GM23248 (cell line): Measurements from ENCODE around the gene NHERF1. TPM values are rescaled to one million over a fixed set of nuclear protein-coding genes. Genes with fewer than 3 reads are reported as not detected.
A peak's percentile ranks its signal among the peaks of the same experiment; 100 is the strongest.

Source experiments
- DNase-seq: peaks from one replicate; pipeline ENCODE4 v3.0.0-alpha.2; 2015
- H2AFZ ChIP-seq: fragments of 200-600 bp; sonication (generic); 2 replicates; pipeline ENCODE4 v1.6.1; 2016; ENCODE audit warnings: antibody characterized with exemption
- H3F3A ChIP-seq: fragments of 200-600 bp; sonication (generic); 2 replicates; pipeline ENCODE4 v1.6.1; 2016; ENCODE audit warnings: mild to moderate bottlenecking, antibody characterized with exemption, mixed run types; ENCODE audit not compliant: insufficient read depth
- H3K27ac ChIP-seq: fragments of 200-600 bp; sonication (generic); 2 replicates; pipeline ENCODE4 v1.5.1; 2016; ENCODE audit warnings: mild to moderate bottlenecking
- H3K27me3 ChIP-seq: fragments of 200-600 bp; sonication (generic); replicated peaks from 2 replicates; pipeline ENCODE4 v1.6.1; 2016; ENCODE audit warnings: mild to moderate bottlenecking; ENCODE audit not compliant: insufficient read depth
- H3K36me3 ChIP-seq: fragments of 200-600 bp; sonication (generic); 2 replicates; pipeline ENCODE4 v1.6.1; 2016; ENCODE audit warnings: low read depth, mild to moderate bottlenecking
- H3K4me1 ChIP-seq: fragments of 200-600 bp; sonication (generic); 2 replicates; pipeline ENCODE4 v1.6.1; 2016; ENCODE audit warnings: mild to moderate bottlenecking; ENCODE audit not compliant: insufficient read depth
- H3K4me2 ChIP-seq: fragments of 200-600 bp; sonication (generic); one replicate; pipeline ENCODE4 v1.6.1; 2016; ENCODE audit warnings: mild to moderate bottlenecking; ENCODE audit not compliant: unreplicated experiment
- H3K4me3 ChIP-seq: fragments of 200-600 bp; sonication (generic); 2 replicates; pipeline ENCODE4 v1.5.1; 2016; ENCODE audit warnings: mild to moderate bottlenecking
- H3K79me2 ChIP-seq: fragments of 200-600 bp; sonication (generic); 2 replicates; pipeline ENCODE4 v1.6.1; 2016; ENCODE audit warnings: mild to moderate bottlenecking; ENCODE audit not compliant: insufficient read depth
- H3K9ac ChIP-seq: fragments of 200-600 bp; sonication (generic); 2 replicates; pipeline ENCODE4 v1.6.1; 2016; ENCODE audit warnings: mild to moderate bottlenecking
- H3K9me2 ChIP-seq: fragments of 200-600 bp; sonication (generic); 2 replicates; pipeline ENCODE4 v1.6.1; 2016; ENCODE audit warnings: mixed run types, mild to moderate bottlenecking, moderate library complexity; ENCODE audit not compliant: insufficient read depth
- H3K9me3 ChIP-seq: fragments of 200-600 bp; sonication (generic); one replicate; pipeline ENCODE4 v1.6.1; 2017; ENCODE audit warnings: low read depth
- H4K20me1 ChIP-seq: fragments of 200-600 bp; sonication (generic); 2 replicates; pipeline ENCODE4 v1.6.0; 2016; ENCODE audit not compliant: insufficient read depth
- EZH2 ChIP-seq: fragments of 200-600 bp; sonication (generic); IDR thresholded peaks from 2 replicates; pipeline ENCODE4 v1.6.1; 2018; ENCODE audit warnings: antibody characterized with exemption, mild to moderate bottlenecking; ENCODE audit not compliant: insufficient read depth, poor library complexity, severe bottlenecking
- EZH2phosphoT487 ChIP-seq: fragments of 200-600 bp; sonication (generic); IDR thresholded peaks from 2 replicates; pipeline ENCODE4 v1.6.1; 2018; ENCODE audit warnings: antibody characterized with exemption, moderate library complexity, mild to moderate bottlenecking, low read depth; ENCODE audit not compliant: insufficient read depth
- WGBS, 2 experiments: methylation state at CpG; one replicate each; pipeline ENCODE4 v1.1.6; 2015 to 2017; ENCODE audit warnings: low lambda C conversion rate in 2 of 2, low coverage in 1 of 2; ENCODE audit errors: missing lambda C conversion rate in 2 of 2; 5-methylcytosine and 5-hydroxymethylcytosine counted together
- in situ Hi-C: fragments of 300-500 bp; cut with MboI; formaldehyde crosslinking; loops from 2 replicates; pipeline ENCODE4 v1.15.0; 2020
- polyA plus RNA-seq: library from polyadenylated mRNA; unstranded; fragments of >200 nt; fragmentation: Nextera tagmentation; extraction: Ambion mirVana; gene quantifications from 2 replicates; pipeline ENCODE4 v1.2.1, GENCODE V29; 2016
- total RNA-seq: library from RNA; depleted of rRNA; stranded (reverse); fragments of >200 nt; shearing (Covaris generic); gene quantifications from 2 replicates; pipeline ENCODE4 v1.2.3, GENCODE V29; 2014

NHERF1 gene
- total and polyA plus RNA-seq, 2 experiments from 2014 or later = 8.0 to 9.1 TPM

- peak; percentile 92 for DNase-seq
- H2AFZ ChIP-seq = peak overlapping the region; percentile 17; the same call in 1 of the 2 replicates
- 49 to 52% methylated on average over 17 of the region's 17 CpGs for WGBS, 2 experiments
Observed at GRCh38 chr17:74768069-74768762, 19.8 kb downstream of the NHERF1 start.

DNA sequence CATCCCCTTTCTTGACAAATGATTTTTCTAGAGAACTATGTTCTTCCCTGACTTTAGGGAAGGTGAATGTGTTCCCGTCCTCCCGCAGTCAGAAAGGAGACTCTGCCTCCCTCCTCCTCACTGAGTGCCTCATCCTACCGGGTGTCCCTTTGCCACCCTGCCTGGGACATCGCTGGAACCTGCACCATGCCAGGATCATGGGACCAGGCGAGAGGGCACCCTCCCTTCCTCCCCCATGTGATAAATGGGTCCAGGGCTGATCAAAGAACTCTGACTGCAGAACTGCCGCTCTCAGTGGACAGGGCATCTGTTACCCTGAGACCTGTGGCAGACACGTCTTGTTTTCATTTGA, 20.3 kb downstream of the NHERF1 start:
- WGBS, 2 experiments = 67 to 73% methylated on average over 7 of the region's 7 CpGs
- Histone ChIP-seq H3K4me2 (no peak overlapping the region), H3F3A (peaks cover 20% of the 10 kb centered on the region), H3K27ac (peak overlapping the region; percentile 73), H3K36me3 (0 out of 2 replicates have a peak, but pooled peaks cover 3% of the 10 kb centered on the region), H3K4me3 (no peak overlapping the region), H4K20me1 (no peaks in the 10 kb centered on the region), H3K9ac (peak overlapping the region; percentile 48), H3K4me1 (peaks cover 18% of the 10 kb centered on the region), H3K9me2 (no peaks in the 10 kb centered on the region), H2AFZ (no peak overlapping the region), H3K9me3 (no peaks in the 10 kb centered on the region), H3K27me3 (no peaks in the 10 kb centered on the region), H3K79me2 (peaks cover 7% of the 10 kb centered on the region)
- in situ Hi-C loops = no loop called here
- no peak for DNase-seq
- TF ChIP-seq EZH2 (no peak), EZH2phosphoT487 (no peak)

More at GRCh38 chr17:74768069-74768762, 19.8 kb downstream of the NHERF1 start:
- no peaks in the 10 kb centered on the region for H4K20me1 ChIP-seq
- no peak for TF ChIP-seq EZH2phosphoT487
- TF ChIP-seq EZH2 = no peak
- H3K27ac ChIP-seq = peak overlapping the region; percentile 73
- H3K79me2 ChIP-seq = peaks cover 2% of the 10 kb centered on the region
- 0 out of 2 replicates have a peak, but pooled peaks cover 3% of the 10 kb centered on the region for H3K36me3 ChIP-seq
- peaks cover 16% of the 10 kb centered on the region for H3F3A ChIP-seq
- in situ Hi-C loops = no loop called here
- no peak overlapping the region for H3K4me3 ChIP-seq
- peak overlapping the region; percentile 48 for H3K9ac ChIP-seq
- no peak overlapping the region for H3K4me2 ChIP-seq
- H3K9me2 ChIP-seq = no peaks in the 10 kb centered on the region
- no peaks in the 10 kb centered on the region for H3K9me3 ChIP-seq
- peaks cover 13% of the 10 kb centered on the region for H3K4me1 ChIP-seq
- H3K27me3 ChIP-seq = no peaks in the 10 kb centered on the region

- H3K27ac ChIP-seq = no peak overlapping the region
- peaks cover 26% of the 10 kb centered on the region for H3F3A ChIP-seq
- H3K4me1 ChIP-seq = peaks cover 22% of the 10 kb centered on the region
- no peaks in the 10 kb centered on the region for H4K20me1 ChIP-seq
- in situ Hi-C loops = no loop called here
- no peaks in the 10 kb centered on the region for H3K27me3 ChIP-seq
- TF ChIP-seq EZH2phosphoT487 = no peak
- TF ChIP-seq EZH2 = no peak
- H3K9me2 ChIP-seq = no peaks in the 10 kb centered on the region
- H3K4me2 ChIP-seq = no peak overlapping the region
- no peaks in the 10 kb centered on the region for H3K9me3 ChIP-seq
- no peak overlapping the region for H2AFZ ChIP-seq
- H3K79me2 ChIP-seq = peaks cover 12% of the 10 kb centered on the region
- H3K36me3 ChIP-seq = 0 out of 2 replicates have a peak, but pooled peaks cover 3% of the 10 kb centered on the region
- DNase-seq = no peak
- WGBS, 2 experiments = 55 to 56% methylated on average over 6 of the region's 6 CpGs
- H3K4me3 ChIP-seq = no peak overlapping the region
- no peak overlapping the region for H3K9ac ChIP-seq
Observed at GRCh38 chr17:74769266-74769855, 20.9 kb downstream of the NHERF1 start.

DNA sequence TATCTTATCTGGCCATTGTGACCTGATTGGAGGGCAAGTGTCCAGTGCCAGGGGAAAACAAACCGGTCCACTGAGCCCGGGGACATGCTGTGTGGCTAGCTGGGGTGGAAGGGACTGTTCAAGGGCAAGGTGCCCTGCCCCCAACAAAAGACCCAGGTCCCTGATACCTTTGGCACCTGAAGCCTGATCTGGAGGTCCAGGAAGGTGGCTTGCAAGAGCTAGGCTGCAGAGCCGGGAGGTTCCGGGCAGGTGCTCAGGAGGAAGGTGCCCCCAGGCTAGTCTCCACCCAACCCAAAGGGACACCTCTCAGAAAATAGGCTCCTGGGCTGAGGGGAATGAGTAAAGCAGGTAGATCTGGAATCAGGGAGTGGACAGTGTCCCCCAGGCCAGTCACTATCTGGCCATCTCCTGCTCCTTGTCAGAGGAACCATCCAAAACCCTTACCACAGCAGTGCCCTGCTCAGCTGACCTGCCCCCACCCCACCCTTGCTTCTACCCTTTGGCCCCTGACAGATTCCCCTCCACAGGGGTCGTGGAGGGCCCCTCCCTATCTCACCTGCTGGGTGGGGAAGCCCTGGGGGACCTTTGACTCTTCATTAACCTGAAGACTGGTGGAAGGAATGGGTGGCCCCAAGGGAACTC, 21.5 kb downstream of the NHERF1 start:
- TF ChIP-seq EZH2phosphoT487 = no peak
- no peak for TF ChIP-seq EZH2
- H3K36me3 ChIP-seq = 0 out of 2 replicates have a peak, but pooled peaks cover 3% of the 10 kb centered on the region
- H3K9me3 ChIP-seq = no peaks in the 10 kb centered on the region
- WGBS, 2 experiments = 73 to 77% methylated on average over 5 of the region's 5 CpGs
- H2AFZ ChIP-seq = no peak overlapping the region
- H3K9ac ChIP-seq = no peak overlapping the region
- in situ Hi-C loops = no loop called here
- no peaks in the 10 kb centered on the region for H4K20me1 ChIP-seq
- no peak overlapping the region for H3K27ac ChIP-seq
- H3K27me3 ChIP-seq = no peaks in the 10 kb centered on the region
- H3F3A ChIP-seq = peaks cover 26% of the 10 kb centered on the region
- H3K79me2 ChIP-seq = peaks cover 18% of the 10 kb centered on the region
- no peak for DNase-seq
- no peak overlapping the region for H3K4me2 ChIP-seq
- H3K4me3 ChIP-seq = no peak overlapping the region
- peaks cover 28% of the 10 kb centered on the region for H3K4me1 ChIP-seq
- H3K9me2 ChIP-seq = no peaks in the 10 kb centered on the region
